OCI-LY3 (cell line): ENCODE data around the gene PLD6.

Source experiments
- H2AFZ ChIP-seq: fragments of 200-600, 300-600 bp; shearing (Covaris generic); 2 replicates; pipeline ENCODE4 v1.6.0; 2014; ENCODE audit warnings: antibody characterized with exemption, low read depth, low read length
- H3K27ac ChIP-seq: fragments of 200-600, 300-600 bp; sonication (generic); 2 replicates; pipeline ENCODE4 v1.5.1; 2014; ENCODE audit warnings: mild to moderate bottlenecking, low read length, moderate library complexity, mixed read lengths
- H3K27me3 ChIP-seq: fragments of 200-600, 300-600 bp; sonication (generic); 2 replicates; pipeline ENCODE4 v1.6.1; 2014; ENCODE audit warnings: low read depth, low read length, mixed read lengths
- H3K36me3 ChIP-seq: fragments of 200-600, 300-600 bp; sonication (generic); replicated peaks from 2 replicates; pipeline ENCODE3; 2014; ENCODE audit warnings: low read depth, low read length, mixed read lengths
- H3K4me1 ChIP-seq: fragments of 300-600, 200-600 bp; sonication (generic); 2 replicates; pipeline ENCODE4 v1.6.1; 2014; ENCODE audit warnings: low read length, mixed read lengths
- H3K4me2 ChIP-seq: fragments of 200-600, 300-600 bp; sonication (generic); 2 replicates; pipeline ENCODE4 v1.6.1; 2014; ENCODE audit warnings: low read length, mixed read lengths
- H3K4me3 ChIP-seq: fragments of 300-600, 200-600 bp; sonication (generic); 2 replicates; pipeline ENCODE4 v1.5.1; 2014; ENCODE audit warnings: antibody characterized with exemption, mild to moderate bottlenecking, low read length, moderate library complexity
- H3K79me2 ChIP-seq: fragments of 300-600, 200-600 bp; shearing (Covaris generic); 2 replicates; pipeline ENCODE4 v1.6.1; 2014; ENCODE audit warnings: mild to moderate bottlenecking, low read length, mixed read lengths
- H3K9ac ChIP-seq: fragments of 300-600, 200-600 bp; shearing (Covaris generic); 2 replicates; pipeline ENCODE4 v1.6.0; 2014; ENCODE audit warnings: mild to moderate bottlenecking, low read length, moderate library complexity
- H3K9me3 ChIP-seq: fragments of 200-600, 300-600 bp; shearing (Covaris generic); 2 replicates; pipeline ENCODE4 v1.6.1; 2014; ENCODE audit warnings: low read length, mixed read lengths; ENCODE audit not compliant: insufficient read depth
- H4K20me1 ChIP-seq: fragments of 200-600, 300-600 bp; sonication (generic); 2 replicates; pipeline ENCODE4 v1.6.1; 2016; ENCODE audit warnings: low read length, mixed read lengths; ENCODE audit not compliant: insufficient read depth
- EZH2phosphoT487 ChIP-seq: fragments of 200-600 bp; shearing (Covaris generic); IDR thresholded peaks from 2 replicates; pipeline ENCODE4 v1.6.1; 2018; ENCODE audit warnings: antibody characterized with exemption, mixed run types, low read depth
- TF ChIP-seq, protein P1 (sequence below): fragments of 200-600, 300-600 bp; sonication (generic); IDR thresholded peaks from 2 replicates; pipeline ENCODE4 v1.5.1; 2014; ENCODE audit warnings: antibody characterized with exemption, low read length, low read depth

The PLD6 gene

DNA sequence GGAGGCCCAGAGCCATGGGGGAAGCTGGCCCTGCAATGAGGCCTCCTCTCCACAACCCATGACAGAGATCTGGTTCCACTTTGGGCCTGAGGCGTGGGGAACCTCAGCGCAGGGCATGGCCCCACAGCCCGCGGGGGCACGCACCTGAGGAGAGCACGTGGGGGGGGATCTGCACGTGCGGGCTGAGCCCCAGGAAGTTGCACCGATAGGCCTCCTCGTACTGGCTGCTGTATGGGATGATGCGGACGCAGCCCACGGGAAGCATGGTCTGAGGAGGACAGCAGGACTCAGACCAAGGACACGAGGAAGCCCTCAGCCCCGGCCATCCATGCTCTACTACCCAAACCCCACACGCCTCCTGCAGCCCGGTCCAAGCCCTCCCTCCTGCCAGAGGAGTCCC, 10.1 kb upstream of the PLD6 start:
- no peaks in the 10 kb centered on the region for H4K20me1 ChIP-seq
- no peaks in the 10 kb centered on the region for H3K79me2 ChIP-seq
- H3K4me2 ChIP-seq = no peak overlapping the region
- no peak overlapping the region for H3K4me3 ChIP-seq
- H3K27me3 ChIP-seq = no peaks in the 10 kb centered on the region
- TF ChIP-seq, protein P1, sequence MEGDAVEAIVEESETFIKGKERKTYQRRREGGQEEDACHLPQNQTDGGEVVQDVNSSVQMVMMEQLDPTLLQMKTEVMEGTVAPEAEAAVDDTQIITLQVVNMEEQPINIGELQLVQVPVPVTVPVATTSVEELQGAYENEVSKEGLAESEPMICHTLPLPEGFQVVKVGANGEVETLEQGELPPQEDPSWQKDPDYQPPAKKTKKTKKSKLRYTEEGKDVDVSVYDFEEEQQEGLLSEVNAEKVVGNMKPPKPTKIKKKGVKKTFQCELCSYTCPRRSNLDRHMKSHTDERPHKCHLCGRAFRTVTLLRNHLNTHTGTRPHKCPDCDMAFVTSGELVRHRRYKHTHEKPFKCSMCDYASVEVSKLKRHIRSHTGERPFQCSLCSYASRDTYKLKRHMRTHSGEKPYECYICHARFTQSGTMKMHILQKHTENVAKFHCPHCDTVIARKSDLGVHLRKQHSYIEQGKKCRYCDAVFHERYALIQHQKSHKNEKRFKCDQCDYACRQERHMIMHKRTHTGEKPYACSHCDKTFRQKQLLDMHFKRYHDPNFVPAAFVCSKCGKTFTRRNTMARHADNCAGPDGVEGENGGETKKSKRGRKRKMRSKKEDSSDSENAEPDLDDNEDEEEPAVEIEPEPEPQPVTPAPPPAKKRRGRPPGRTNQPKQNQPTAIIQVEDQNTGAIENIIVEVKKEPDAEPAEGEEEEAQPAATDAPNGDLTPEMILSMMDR = no peak
- TF ChIP-seq EZH2phosphoT487 = no peak
- no peak overlapping the region for H2AFZ ChIP-seq
- H3K9me3 ChIP-seq = no peaks in the 10 kb centered on the region
- peaks cover 2% of the 10 kb centered on the region for H3K36me3 ChIP-seq
- H3K4me1 ChIP-seq = no peaks in the 10 kb centered on the region
- no peak overlapping the region for H3K27ac ChIP-seq
- no peak overlapping the region for H3K9ac ChIP-seq

- no peak overlapping the region for H3K4me3 ChIP-seq
These were observed 9.4 kb upstream of the PLD6 start for GRCh38 chr17:17215575-17215974.

DNA sequence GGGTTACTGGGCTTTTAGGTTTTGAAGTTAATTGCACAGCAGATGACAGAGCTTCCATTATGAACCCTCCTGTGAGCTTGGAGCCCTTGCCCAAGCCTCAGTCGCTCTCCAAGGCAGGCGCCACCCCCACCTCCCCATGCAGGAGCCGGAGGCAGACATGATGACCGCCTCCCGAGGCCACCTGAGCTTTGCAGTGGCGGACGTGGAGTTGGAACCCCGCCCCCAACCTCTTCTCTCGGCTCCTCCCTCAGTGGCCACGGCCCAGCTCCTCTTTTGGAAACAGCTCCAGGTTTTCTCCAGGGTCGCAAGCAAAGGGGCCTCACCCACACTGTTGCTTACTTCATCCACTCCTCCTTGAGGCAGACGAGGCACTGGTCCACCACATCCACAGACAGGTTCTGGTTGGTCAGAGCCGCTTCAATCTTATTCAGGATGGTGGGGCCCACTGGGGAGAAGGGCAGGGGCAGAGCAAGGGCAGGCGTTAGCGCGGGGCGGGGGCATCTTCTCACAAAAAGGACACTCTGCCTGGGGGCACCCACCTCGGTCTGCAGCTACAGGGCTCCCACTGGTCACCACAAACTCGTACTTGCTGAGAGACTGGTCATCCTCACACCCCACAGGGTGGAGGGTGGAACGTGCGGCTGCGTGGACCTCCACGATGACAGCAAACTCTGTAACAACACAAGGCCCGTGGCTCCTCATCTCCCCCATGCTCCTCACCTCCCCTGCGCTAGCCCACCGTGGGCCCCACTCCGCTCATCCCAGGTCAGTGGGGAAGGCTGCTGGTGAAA, 8.7 kb upstream of the PLD6 start:
- no peaks in the 10 kb centered on the region for H3K79me2 ChIP-seq
- peaks cover 3% of the 10 kb centered on the region for H3K36me3 ChIP-seq
- H3K4me2 ChIP-seq = no peak overlapping the region

More at GRCh38 chr17:17215575-17215974, 9.4 kb upstream of the PLD6 start:
- Histone ChIP-seq H3K79me2 (no peaks in the 10 kb centered on the region), H3K4me1 (no peaks in the 10 kb centered on the region), H3K4me2 (no peak overlapping the region), H3K9ac (no peak overlapping the region), H2AFZ (no peak overlapping the region), H3K9me3 (no peaks in the 10 kb centered on the region), H3K27me3 (no peaks in the 10 kb centered on the region), H3K36me3 (peaks cover 3% of the 10 kb centered on the region), H3K27ac (no peak overlapping the region), H4K20me1 (no peaks in the 10 kb centered on the region)
- TF ChIP-seq, protein P1 = no peak
- TF ChIP-seq EZH2phosphoT487 = no peak

DNA sequence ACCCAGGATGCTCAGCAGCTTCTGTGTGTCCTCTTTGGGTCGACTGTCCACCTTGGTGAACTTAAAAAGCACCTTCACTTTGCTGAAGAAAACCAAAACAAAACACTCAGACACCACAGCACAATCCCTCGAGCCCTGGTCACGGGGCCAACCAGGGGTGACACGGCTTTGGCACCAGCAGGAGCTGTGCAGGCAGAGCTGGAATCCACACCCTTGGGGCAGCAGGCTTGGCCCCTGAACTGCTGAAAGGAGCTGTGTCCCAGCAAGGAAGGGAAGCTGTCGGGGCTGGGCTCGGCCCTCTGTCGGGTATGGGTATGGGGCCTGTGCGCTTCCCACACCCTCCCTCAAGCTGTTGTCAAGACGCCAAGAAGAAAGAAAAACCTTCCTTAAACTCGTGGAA, 7.6 kb upstream of the PLD6 start:
- Histone ChIP-seq H3K36me3 (peaks cover 3% of the 10 kb centered on the region), H3K27ac (no peak overlapping the region)

More for the DNA sequence above, 8.7 kb upstream of the PLD6 start:
- H3K9me3 ChIP-seq = no peaks in the 10 kb centered on the region
- H3K27ac ChIP-seq = no peak overlapping the region
- no peak overlapping the region for H2AFZ ChIP-seq
- H3K9ac ChIP-seq = no peak overlapping the region
- TF ChIP-seq, protein P1 = no peak
- TF ChIP-seq EZH2phosphoT487 = no peak
- H3K4me3 ChIP-seq = no peak overlapping the region
- no peaks in the 10 kb centered on the region for H3K4me1 ChIP-seq
- H4K20me1 ChIP-seq = no peaks in the 10 kb centered on the region
- no peaks in the 10 kb centered on the region for H3K27me3 ChIP-seq

More for the DNA sequence above, 7.6 kb upstream of the PLD6 start:
- Histone ChIP-seq H3K4me2 (no peak overlapping the region), H3K4me3 (no peak overlapping the region), H3K27me3 (no peaks in the 10 kb centered on the region), H3K9me3 (no peaks in the 10 kb centered on the region), H3K4me1 (no peaks in the 10 kb centered on the region), H3K9ac (no peak overlapping the region), H2AFZ (no peak overlapping the region), H3K79me2 (no peaks in the 10 kb centered on the region), H4K20me1 (no peaks in the 10 kb centered on the region)
- TF ChIP-seq, protein P1 = no peak
- no peak for TF ChIP-seq EZH2phosphoT487
